HCT116 (cell line): Measurements from ENCODE around the gene GNG13. TPM values are rescaled to one million over a fixed set of nuclear protein-coding genes. Genes with fewer than 3 reads are reported as not detected.

Source experiments
- ATAC-seq: fragments of 200-7000 bp; cut with Tn5 transposase; 2 replicates; pipeline ENCODE4 v1.9.1; 2020; ENCODE audit warnings: mild to moderate bottlenecking, moderate library complexity
- BruUV-seq: library from RNA; stranded (reverse); fragments of 400-500 nt; replicated peaks from 2 replicates; lab custom pipeline; 2021; lab: Mats Ljungman, UMichigan
- CTCF ChIA-PET: fragments of 300-600 bp; sonication (Branson Sonifier 250); formaldehyde crosslinking; loops from one replicate; lab custom pipeline; 2021; ENCODE audit warnings: antibody characterized with exemption; lab: Charles Lee
- POLR2A ChIA-PET: fragments of 300-600, 350-600 bp; sonication (Branson Sonifier 250); formaldehyde crosslinking; loops from one replicate; lab custom pipeline; 2021; ENCODE audit warnings: antibody characterized with exemption; lab: Charles Lee
- RAD21 ChIA-PET, 2 experiments: fragments of 300-600 bp; sonication (Branson Sonifier 250); formaldehyde crosslinking; loops; one replicate each; lab custom pipeline; 2023; ENCODE audit warnings: low total read pairs in 2 of 2; ENCODE audit not compliant: uncharacterized antibody in 2 of 2, unreplicated experiment in 2 of 2, low non-redundant PET in 1 of 2; lab: Charles Lee
- DNase-seq: peaks from one replicate; pipeline ENCODE4 v3.0.0-alpha.2; 2010; ENCODE audit warnings: low read depth, low spot score
- H2AFZ ChIP-seq: fragments of 200-600 bp; shearing (Covaris generic), sonication (generic); 2 replicates; pipeline ENCODE4 v1.6.1; 2017; ENCODE audit warnings: low read depth, mixed run types, mixed read lengths, antibody characterized with exemption, low read length; ENCODE audit not compliant: poor library complexity, severe bottlenecking
- H3K27ac ChIP-seq: 2 replicates; pipeline ENCODE4 v1.5.1; 2012; ENCODE audit warnings: low read depth, low read length
- H3K27me3 ChIP-seq: fragments of 200-600 bp; sonication (generic); 2 replicates; pipeline ENCODE4 v1.6.1; 2016; ENCODE audit warnings: mixed run types, low read length, mixed read lengths; ENCODE audit not compliant: insufficient read depth
- H3K36me3 ChIP-seq, 2 experiments: fragments of 200-500 bp in 1 of 2; fragments of 200-600 bp in 1 of 2; sonication (Bioruptor generic) in 1 of 2; sonication (generic) in 1 of 2; 2 replicates each; pipeline versions ENCODE4 v1.5.1 to v1.6.1; 2014 to 2016; ENCODE audit warnings: low read length in 2 of 2, inconsistent platforms in 1 of 2, mixed read lengths in 1 of 2, mixed run types in 1 of 2; ENCODE audit not compliant: insufficient read depth in 2 of 2, control insufficient read depth in 1 of 2
- H3K4me1 ChIP-seq, 2 experiments: fragments of 200-600 bp in 1 of 2; sonication (generic) in 1 of 2; 2 replicates each; pipeline versions ENCODE4 v1.5.1 to v1.6.1; 2012 to 2017; ENCODE audit warnings: low read length in 2 of 2, inconsistent platforms in 1 of 2, mild to moderate bottlenecking in 1 of 2, mixed read lengths in 1 of 2, mixed run types in 1 of 2, moderate library complexity in 1 of 2; ENCODE audit not compliant: insufficient read depth in 2 of 2, control insufficient read depth in 1 of 2
- H3K4me2 ChIP-seq: fragments of 200-600 bp; sonication (generic); 2 replicates; pipeline ENCODE4 v1.6.1; 2017; ENCODE audit warnings: mixed run types, low read length, mixed read lengths
- H3K4me3 ChIP-seq, 2 experiments: fragments of 200-600 bp in 1 of 2; sonication (generic) in 1 of 2; replicated peaks in 1 of 2; 2 replicates each; pipeline ENCODE4 v1.5.1; 2011 to 2016; ENCODE audit warnings: low read length in 2 of 2, control low read depth in 1 of 2, low read depth in 1 of 2, mild to moderate bottlenecking in 1 of 2, mixed read lengths in 1 of 2, mixed run types in 1 of 2
- H3K79me2 ChIP-seq: fragments of 200-600 bp; sonication (generic); 2 replicates; pipeline ENCODE4 v1.6.1; 2017; ENCODE audit warnings: mild to moderate bottlenecking, mixed run types, low read length, moderate library complexity, mixed read lengths; ENCODE audit not compliant: insufficient read depth
- H3K9ac ChIP-seq: fragments of 200-600 bp; sonication (generic); 2 replicates; pipeline ENCODE4 v1.6.1; 2016; ENCODE audit warnings: low read length, mixed read lengths
- H3K9me2 ChIP-seq: fragments of 200-600 bp; sonication (generic), shearing (Covaris generic); 2 replicates; pipeline ENCODE4 v1.6.1; 2017; ENCODE audit warnings: mixed run types, mild to moderate bottlenecking, moderate library complexity; ENCODE audit not compliant: insufficient read depth
- H3K9me3 ChIP-seq, 2 experiments: fragments of 200-500 bp in 1 of 2; fragments of 200-600 bp in 1 of 2; sonication (Bioruptor generic) in 1 of 2; sonication (generic) in 1 of 2; 2 replicates each; pipeline ENCODE4 v1.6.1; 2014 to 2017; ENCODE audit warnings: low read length in 2 of 2, mixed read lengths in 2 of 2, inconsistent platforms in 1 of 2, low read depth in 1 of 2, mild to moderate bottlenecking in 1 of 2, mixed run types in 1 of 2, moderate library complexity in 1 of 2; ENCODE audit not compliant: control insufficient read depth in 1 of 2, insufficient read depth in 1 of 2
- H4K20me1 ChIP-seq: fragments of 200-600 bp; sonication (generic), shearing (Covaris generic); 2 replicates; pipeline ENCODE4 v1.6.1; 2017; ENCODE audit warnings: mixed run types, mild to moderate bottlenecking, moderate library complexity; ENCODE audit not compliant: insufficient read depth
- ATF3 ChIP-seq: IDR thresholded peaks from 2 replicates; pipeline ENCODE4 v1.6.1; 2012
- CBX3 ChIP-seq: IDR thresholded peaks from 2 replicates; pipeline ENCODE4 v1.6.1; 2012; ENCODE audit warnings: low read depth
- CEBPB ChIP-seq: IDR thresholded peaks from 2 replicates; pipeline ENCODE4 v1.6.1; 2012; ENCODE audit warnings: low read depth
- CTCF ChIP-seq, 3 experiments: fragments of 200-600 bp in 1 of 3; sonication (generic) in 1 of 3; IDR thresholded peaks in 2 of 3; conservative IDR thresholded peaks in 1 of 3; 2 replicates each; pipeline ENCODE4 v1.5.1; 2012 to 2017; ENCODE audit warnings: low read depth in 2 of 3, low read length in 2 of 3, antibody characterized with exemption in 1 of 3, borderline replicate concordance in 1 of 3, control low read depth in 1 of 3, mild to moderate bottlenecking in 1 of 3, mixed read lengths in 1 of 3, mixed run types in 1 of 3, moderate library complexity in 1 of 3; ENCODE audit not compliant: insufficient read depth in 1 of 3
- EGR1 ChIP-seq: IDR thresholded peaks from 2 replicates; pipeline ENCODE4 v1.6.1; 2012; ENCODE audit warnings: low read depth
- EZH2phosphoT487 ChIP-seq: fragments of 200-600 bp; IDR thresholded peaks from 2 replicates; pipeline ENCODE4 v1.6.1; 2018; ENCODE audit warnings: antibody characterized with exemption, borderline replicate concordance
- JUND ChIP-seq: IDR thresholded peaks from 2 replicates; pipeline ENCODE4 v1.6.1; 2012
- POLR2A ChIP-seq: IDR thresholded peaks from 2 replicates; pipeline ENCODE4 v1.7.0; 2011; ENCODE audit warnings: borderline replicate concordance; ENCODE audit not compliant: insufficient read depth, insufficient read length; ENCODE audit errors: extremely low read depth
- SP1 ChIP-seq: IDR thresholded peaks from 2 replicates; pipeline ENCODE4 v1.6.1; 2012; ENCODE audit warnings: low read depth
- TCF7L2 ChIP-seq: IDR thresholded peaks from 2 replicates; pipeline ENCODE4 v1.7.0; 2011; ENCODE audit warnings: borderline replicate concordance, inconsistent platforms; ENCODE audit not compliant: insufficient read depth, insufficient read length; ENCODE audit errors: extremely low read depth
- YY1 ChIP-seq: IDR thresholded peaks from 2 replicates; pipeline ENCODE4 v1.6.1; 2011; ENCODE audit warnings: low read length, low read depth, moderate library complexity, mild to moderate bottlenecking; ENCODE audit not compliant: insufficient replicate concordance; ENCODE audit errors: extremely low read depth
- ZBTB33 ChIP-seq: IDR thresholded peaks from 2 replicates; pipeline ENCODE4 v1.6.1; 2011; ENCODE audit warnings: mild to moderate bottlenecking, low read length, moderate library complexity; ENCODE audit not compliant: insufficient replicate concordance; ENCODE audit errors: extremely low read depth
- ZFX ChIP-seq: fragments of 450-650 bp; IDR thresholded peaks from 2 replicates; pipeline ENCODE4 v1.6.1; 2017
- ZNF274 ChIP-seq: fragments of 200-500 bp; sonication (Bioruptor generic); IDR thresholded peaks from 2 replicates; pipeline ENCODE4 v1.6.1; 2014; ENCODE audit warnings: mild to moderate bottlenecking, low read depth, low read length, inconsistent platforms
- intact Hi-C: fragments of 100-400 bp; cut with micrococcal nuclease; formaldehyde crosslinking; loops from 2 replicates; pipeline ENCODE4 v1.10.0; 2022
- total RNA-seq: library from RNA; stranded (reverse); gene quantifications from one replicate; pipeline ENCODE4 v1.2.1, GENCODE V29; 2021; ENCODE audit not compliant: unreplicated experiment

Gene GNG13
- total RNA-seq, 1 experiment from 2014 or later, result not detected

GRCh38 chr16:794853-795466, 5.6 kb downstream of the GNG13 start:
- no TSS peak for BruUV-seq
- no peak overlapping the region for H3K4me3 ChIP-seq
- no peak overlapping the region for H3K4me2 ChIP-seq
- ATAC-seq (peak; percentile 14; the same call in 1 of the 2 replicates), DNase-seq (no peak)
- no peak overlapping the region for H2AFZ ChIP-seq
- RAD21 ChIA-PET, result no interaction called here
- H3K9me3 ChIP-seq, result no peaks in the 10 kb centered on the region
- TF ChIP-seq EGR1 (no peak), CTCF (IDR thresholded peaks at IDR 0.05 in 2 of 3, conservative IDR thresholded peaks at IDR 0.05 in 1 of 3; ENCODE audit: borderline replicate concordance in 1 of 3, insufficient read depth in 1 of 3, low read depth in 2 of 3, low read length in 2 of 3) (no peak), CEBPB (no peak), TCF7L2 (no peak), CBX3 (no peak), EZH2phosphoT487 (no peak), ATF3 (no peak), SP1 (no peak), ZNF274 (no peak), ZFX (no peak), YY1 (no peak), POLR2A (no peak), JUND (no peak), ZBTB33 (no peak)
- no peaks in the 10 kb centered on the region for H3K27me3 ChIP-seq
- POLR2A ChIA-PET, result interaction anchor here (1.0 kb wide), 1 partner anchor 11 kb away, joined by 3 read pairs; no protein-coding TSS in a partner anchor
- H3K4me1 ChIP-seq, result peaks cover 13 to 37% of the 10 kb centered on the region in 2 experiments
- CTCF ChIA-PET, result interaction anchor here (1.1 to 2.0 kb wide), 2 partner anchors 83 to 261 kb away, joined by 3 to 9 read pairs; no protein-coding TSS in a partner anchor
- no peak overlapping the region for H3K9ac ChIP-seq
- peak overlapping the region; percentile 5; the same call in 1 of the 2 replicates for H3K27ac ChIP-seq
- H3K79me2 ChIP-seq, result peaks cover 19% of the 10 kb centered on the region
- intact Hi-C loops, result no loop called here
- H3K9me2 ChIP-seq, result no peaks in the 10 kb centered on the region
- H4K20me1 ChIP-seq, result no peaks in the 10 kb centered on the region
- peaks cover 0 to 19% of the 10 kb centered on the region in 2 experiments; a peak in 3 of 4 replicates for H3K36me3 ChIP-seq
